Panc1 (cell line): ENCODE results near the gene CMKLR1.

Source experiments
- CTCF ChIP-seq: fragments of 450-650 bp; IDR thresholded peaks from 2 replicates; pipeline ENCODE4 v1.5.1; 2017; ENCODE audit warnings: mild to moderate bottlenecking
- POLR2AphosphoS5 ChIP-seq: IDR thresholded peaks from 2 replicates; pipeline ENCODE4 v1.6.1; 2012; ENCODE audit warnings: mild to moderate bottlenecking, low read depth, low read length, moderate library complexity
- REST ChIP-seq, 2 experiments: IDR thresholded peaks; 2 replicates each; pipeline ENCODE4 v1.6.1; 2011 to 2012; ENCODE audit warnings: low read depth in 2 of 2, control low read depth in 1 of 2, low read length in 1 of 2, mild to moderate bottlenecking in 1 of 2, moderate library complexity in 1 of 2; ENCODE audit not compliant: insufficient read depth in 1 of 2
- TCF7L2 ChIP-seq: IDR thresholded peaks from 2 replicates; pipeline ENCODE4 v1.6.1; 2011; ENCODE audit warnings: mild to moderate bottlenecking, low read depth, low read length, inconsistent platforms

GRCh38 chr12:108358580-108358965 is 19.5 kb upstream of the CMKLR1 start:
- TF ChIP-seq CTCF (no peak), REST (IDR thresholded peaks at IDR 0.05; ENCODE audit: insufficient read depth in 1 of 2, low read depth in 2 of 2, low read length in 1 of 2) (no peak), TCF7L2 (no peak), POLR2AphosphoS5 (no peak)
